Testis (tissue), 3 donors: ENCODE data around the gene HAAO. TPM values are rescaled to one million over a fixed set of nuclear protein-coding genes. Genes with fewer than 3 reads are reported as not detected.

ENCODE experiments used
- DNase-seq: peaks from one replicate; pipeline ENCODE4 v3.0.0-alpha.2; 2019
- H3K27ac ChIP-seq, 2 donors: fragments of 200-600 bp; sonication (generic); one replicate each; pipeline ENCODE4 v1.5.1; 2019
- H3K27me3 ChIP-seq: fragments of 200-600 bp; sonication (generic); one replicate; pipeline ENCODE4 v1.5.1; 2019
- H3K36me3 ChIP-seq: fragments of 200-600 bp; sonication (generic); one replicate; pipeline ENCODE4 v1.5.1; 2017; ENCODE audit warnings: low read depth; ENCODE audit errors: missing control alignments
- H3K4me1 ChIP-seq: fragments of 200-600 bp; sonication (generic); one replicate; pipeline ENCODE4 v1.5.1; 2019
- H3K4me3 ChIP-seq, 2 donors: fragments of 200-600 bp; sonication (generic); one replicate each; pipeline ENCODE4 v1.5.1; 2017 to 2019
- H3K9me3 ChIP-seq: fragments of 200-600 bp; sonication (generic); one replicate; pipeline ENCODE4 v1.5.1; 2017
- CTCF ChIP-seq, 3 experiments: fragments of 450-650 bp in 2 of 3; fragments of 200-600 bp in 1 of 3; sonication (generic) in 1 of 3; IDR thresholded peaks; one replicate each; pipeline ENCODE4 v1.5.1; 2016 to 2019; ENCODE audit warnings: antibody characterized with exemption in 3 of 3, mild to moderate bottlenecking in 2 of 3, moderate library complexity in 1 of 3
- POLR2A ChIP-seq: fragments of 450-650 bp; IDR thresholded peaks from one replicate; pipeline ENCODE4 v1.6.1; 2017; ENCODE audit warnings: antibody characterized with exemption, mild to moderate bottlenecking, moderate library complexity
- WGBS, 2 donors: methylation state at CpG; one replicate each; pipeline ENCODE4 v1.1.5; 2018; 5-methylcytosine and 5-hydroxymethylcytosine counted together
- intact Hi-C: fragments of 100-400 bp; cut with DNase I; formaldehyde crosslinking; loops from one replicate; pipeline ENCODE4 v1.15.1; 2023; ENCODE audit warnings: low total_unique reads
- polyA plus RNA-seq: library from polyadenylated mRNA; stranded (reverse); fragments of 350-450 nt; fragmentation: Illumina TruSeq; extraction: RNeasy Lipid Tissue Mini Kit (QIAGEN cat#74804); gene quantifications from one replicate; pipeline ENCODE4 v1.2.3, GENCODE V29; 2014; ENCODE audit warnings: low read depth, low replicate concordance; ENCODE audit not compliant: insufficient read depth
- total RNA-seq, 2 donors: library from RNA; depleted of rRNA; stranded (reverse); fragments of >200 nt; gene quantifications; one replicate each; pipeline ENCODE4 v1.2.3, GENCODE V29; 2016

The HAAO gene
- total and polyA plus RNA-seq, 3 donors from 2014 or later, result 3.2 to 6.0 (median 5.3) TPM

DNA sequence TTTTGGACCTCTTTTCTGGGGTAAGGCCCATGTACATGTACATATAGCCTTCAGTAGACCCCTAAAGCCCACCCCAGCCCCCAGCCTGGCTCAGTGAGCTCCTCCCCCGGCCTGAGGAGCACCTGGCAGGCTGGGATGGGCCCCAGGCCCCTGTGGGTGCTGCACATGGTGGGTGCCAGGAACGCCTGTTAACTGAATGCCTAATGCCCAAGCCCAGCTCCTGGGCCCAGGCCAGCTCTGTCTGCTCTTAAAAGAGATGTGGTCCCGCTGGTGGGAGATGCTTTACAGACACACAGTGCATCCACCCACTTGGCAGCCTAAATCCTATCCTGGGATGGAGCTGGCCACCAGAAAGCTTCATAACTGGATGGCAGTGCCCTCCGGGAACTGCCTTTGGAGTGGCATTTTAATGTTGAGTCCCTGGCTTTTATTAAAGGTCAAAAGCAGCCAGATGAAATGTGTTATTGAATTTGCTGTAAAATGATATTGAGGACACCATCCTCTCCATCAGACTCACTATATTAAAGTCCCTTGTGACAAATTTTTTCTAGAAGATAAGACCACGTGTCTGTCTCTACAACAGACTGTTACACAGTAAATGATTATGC, 20.7 kb downstream of the HAAO start:
- Histone ChIP-seq H3K9me3 (no peaks in the 10 kb centered on the region), H3K27me3 (no peaks in the 10 kb centered on the region), H3K36me3 (no peaks in the 10 kb centered on the region), H3K4me1 (no peaks in the 10 kb centered on the region), H3K27ac (no peak overlapping the region), H3K4me3 (no peak overlapping the region)
- DNase-seq, result no peak
- intact Hi-C loops, result no loop called here
- TF ChIP-seq CTCF (IDR thresholded peaks at IDR 0.05) (no peak), POLR2A (no peak)
- WGBS, 2 donors, result 82 to 84% methylated on average over 4 to 5 of the region's 5 CpGs

- no peaks in the 10 kb centered on the region for H3K9me3 ChIP-seq
- 58 to 68% methylated on average over 13 to 19 of the region's 19 CpGs for WGBS, 2 donors
- peak; percentile 52 for DNase-seq
- H3K27ac ChIP-seq, result no peak overlapping the region
- H3K4me1 ChIP-seq, result no peaks in the 10 kb centered on the region
- intact Hi-C loops, result no loop called here
- no peak overlapping the region for H3K4me3 ChIP-seq
- H3K27me3 ChIP-seq, result no peaks in the 10 kb centered on the region
- TF ChIP-seq POLR2A (no peak), CTCF (IDR thresholded peaks at IDR 0.05) (peak; percentile 10 to 46 (median 42))
- no peaks in the 10 kb centered on the region for H3K36me3 ChIP-seq
These were observed 21.9 kb downstream of the HAAO start for GRCh38 chr2:42770288-42771131.

GRCh38 chr2:42769583-42770287, 22.6 kb downstream of the HAAO start:
- WGBS, 2 donors, result 93 to 95% methylated on average over 6 to 8 of the region's 10 CpGs
- no peaks in the 10 kb centered on the region for H3K36me3 ChIP-seq
- H3K4me3 ChIP-seq, result no peak overlapping the region
- no peaks in the 10 kb centered on the region for H3K4me1 ChIP-seq
- no peak overlapping the region for H3K27ac ChIP-seq
- TF ChIP-seq CTCF (IDR thresholded peaks at IDR 0.05) (no peak), POLR2A (no peak)
- intact Hi-C loops, result no loop called here
- H3K9me3 ChIP-seq, result no peaks in the 10 kb centered on the region
- no peak for DNase-seq
- no peaks in the 10 kb centered on the region for H3K27me3 ChIP-seq

DNA sequence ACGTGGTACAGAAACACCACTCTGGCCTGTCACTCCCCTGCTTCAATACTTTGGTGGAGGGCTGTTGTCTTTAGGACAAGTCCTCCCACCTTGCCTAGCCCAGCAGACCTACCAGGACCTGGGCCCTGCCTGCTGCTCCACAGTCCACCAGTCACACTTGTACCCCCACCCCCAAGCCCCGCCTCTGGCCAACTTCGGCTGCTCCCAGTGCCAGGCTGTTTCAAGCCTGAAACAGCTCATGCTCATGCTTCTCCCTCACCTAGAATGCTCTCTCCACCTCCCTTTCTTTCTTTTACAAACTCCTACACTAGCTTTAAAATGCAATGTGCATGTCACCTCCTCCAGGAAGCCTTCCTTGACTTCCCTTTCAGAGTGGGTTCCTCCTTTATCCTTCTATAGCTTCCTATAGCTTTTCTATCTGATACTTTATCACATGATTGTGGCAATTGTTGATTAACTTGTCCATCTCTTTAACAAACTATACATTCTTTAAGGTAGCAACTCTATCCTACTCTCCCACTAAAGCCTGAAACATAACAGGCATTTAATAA, 23.6 kb downstream of the HAAO start:
- no peak overlapping the region for H3K27ac ChIP-seq
- DNase-seq, result no peak
- H3K9me3 ChIP-seq, result no peaks in the 10 kb centered on the region
- TF ChIP-seq POLR2A (no peak), CTCF (IDR thresholded peaks at IDR 0.05) (no peak)
- intact Hi-C loops, result no loop called here
- H3K4me3 ChIP-seq, result no peak overlapping the region
- no peaks in the 10 kb centered on the region for H3K4me1 ChIP-seq
- H3K27me3 ChIP-seq, result no peaks in the 10 kb centered on the region
- 62 to 71% methylated on average over 3 of the region's 3 CpGs for WGBS, 2 donors
- no peaks in the 10 kb centered on the region for H3K36me3 ChIP-seq
